Colonic mucosa (tissue), 4 donors: ENCODE measurements around the gene ATP12A. TPM values are rescaled to one million over a fixed set of nuclear protein-coding genes. Genes with fewer than 3 reads are reported as not detected.

ENCODE experiments used
- DNase-seq: peaks from one replicate; pipeline ENCODE4 v3.0.0-alpha.2; 2020
- H3K27ac ChIP-seq: fragments of 200-600 bp; one replicate; pipeline ENCODE4 v1.8.0; 2021
- H3K27me3 ChIP-seq: fragments of 200-600 bp; one replicate; pipeline ENCODE4 v1.8.0; 2021
- H3K36me3 ChIP-seq: fragments of 200-600 bp; one replicate; pipeline ENCODE4 v1.8.0; 2021
- H3K4me1 ChIP-seq: fragments of 200-600 bp; one replicate; pipeline ENCODE4 v1.8.0; 2021; ENCODE audit warnings: mild to moderate bottlenecking
- H3K4me3 ChIP-seq: fragments of 200-600 bp; one replicate; pipeline ENCODE4 v1.8.0; 2021
- H3K9ac ChIP-seq, 2 donors: one replicate each; pipeline ENCODE4 v1.7.0; 2013; ENCODE audit warnings: control low read depth in 2 of 2, low read depth in 2 of 2, low read length in 2 of 2
- H3K9me3 ChIP-seq: fragments of 200-600 bp; one replicate; pipeline ENCODE4 v1.8.0; 2021
- CTCF ChIP-seq: fragments of 200-600 bp; IDR thresholded peaks from one replicate; pipeline ENCODE4 v1.8.0; 2022; ENCODE audit warnings: antibody characterized with exemption, mild to moderate bottlenecking
- intact Hi-C: fragments of 100-400 bp; cut with DNase I; formaldehyde crosslinking; loops from one replicate; pipeline ENCODE4 v1.14.1; 2022
- total RNA-seq, 2 donors: library from RNA; stranded (reverse); fragmentation: NEBNext Ultra II Directional in 1 of 2; extraction: Animal tissue kit (Norgen Biotek cat#: 25700) in 1 of 2; gene quantifications; one replicate each; pipeline ENCODE4 v1.2.1, GENCODE V29; 2021
- donor health status: healthy.
- donor health status: DM: no; HTN: no; CAD: no.
- donor health status: DM: no; HTN: no; CAD: no.

The ATP12A gene
- total RNA-seq, 2 donors from 2014 or later = 0.64 to 1.4 TPM

- DNase-seq = no peak
- Histone ChIP-seq H3K27me3 (peaks cover 18% of the 10 kb centered on the region), H3K36me3 (no peaks in the 10 kb centered on the region), H3K9me3 (no peaks in the 10 kb centered on the region), H3K9ac (no peak overlapping the region), H3K27ac (no peak overlapping the region), H3K4me1 (peaks cover 5% of the 10 kb centered on the region), H3K4me3 (no peak overlapping the region)
- intact Hi-C loops = no loop called here
- TF ChIP-seq CTCF = no peak
Observed at GRCh38 chr13:24682353-24682752, 2.1 kb downstream of the ATP12A start.

- TF ChIP-seq CTCF = no peak
- no peaks in the 10 kb centered on the region for H3K36me3 ChIP-seq
- no peaks in the 10 kb centered on the region for H3K9me3 ChIP-seq
- intact Hi-C loops = no loop called here
- no peak overlapping the region for H3K27ac ChIP-seq
- H3K4me1 ChIP-seq = peaks cover 5% of the 10 kb centered on the region
- no peak overlapping the region for H3K4me3 ChIP-seq
- peaks cover 18% of the 10 kb centered on the region for H3K27me3 ChIP-seq
- no peak for DNase-seq
- H3K9ac ChIP-seq = no peak overlapping the region
Observed at GRCh38 chr13:24683351-24683750, 3.1 kb downstream of the ATP12A start.

GRCh38 chr13:24683838-24684599 is 3.8 kb downstream of the ATP12A start:
- Histone ChIP-seq H3K36me3 (no peaks in the 10 kb centered on the region), H3K9ac (no peak overlapping the region), H3K9me3 (no peaks in the 10 kb centered on the region), H3K4me1 (peaks cover 5% of the 10 kb centered on the region), H3K27me3 (peaks cover 18% of the 10 kb centered on the region), H3K4me3 (no peak overlapping the region), H3K27ac (no peak overlapping the region)
- intact Hi-C loops = no loop called here
- TF ChIP-seq CTCF = peak; percentile 94
- DNase-seq = peak; percentile 68

GRCh38 chr13:24684600-24684998 is 4.4 kb downstream of the ATP12A start:
- no peak overlapping the region for H3K27ac ChIP-seq
- H3K4me3 ChIP-seq = no peak overlapping the region
- H3K4me1 ChIP-seq = peaks cover 5% of the 10 kb centered on the region
- peaks cover 15% of the 10 kb centered on the region for H3K27me3 ChIP-seq
- no peak for DNase-seq
- no peak overlapping the region for H3K9ac ChIP-seq
- no peaks in the 10 kb centered on the region for H3K9me3 ChIP-seq
- intact Hi-C loops = no loop called here
- H3K36me3 ChIP-seq = no peaks in the 10 kb centered on the region
- no peak for TF ChIP-seq CTCF

GRCh38 chr13:24685314-24685713 is 5.1 kb downstream of the ATP12A start:
- no peak for TF ChIP-seq CTCF
- Histone ChIP-seq H3K9ac (no peak overlapping the region), H3K9me3 (no peaks in the 10 kb centered on the region), H3K4me3 (no peak overlapping the region), H3K4me1 (peaks cover 5% of the 10 kb centered on the region), H3K27me3 (peaks cover 8% of the 10 kb centered on the region), H3K27ac (no peak overlapping the region), H3K36me3 (no peaks in the 10 kb centered on the region)
- intact Hi-C loops = no loop called here
- no peak for DNase-seq
